ENCODE data around the gene LZTS3.
"Not testable (repeated sequence)": the region's sequence is repeated elsewhere in the genome, so short reads cannot be mapped to it uniquely, and the experiment has no call there.

The LZTS3 gene

GRCh38 chr20:3134151-3134550 is 39.2 kb downstream of the LZTS3 start:
- no peak for DNase-seq

GRCh38 chr20:3133155-3133554 is 40.2 kb downstream of the LZTS3 start:
- DNase-seq: no peak

GRCh38 chr20:3130051-3130600 is 43.2 kb downstream of the LZTS3 start:
- no peak for DNase-seq

DNA sequence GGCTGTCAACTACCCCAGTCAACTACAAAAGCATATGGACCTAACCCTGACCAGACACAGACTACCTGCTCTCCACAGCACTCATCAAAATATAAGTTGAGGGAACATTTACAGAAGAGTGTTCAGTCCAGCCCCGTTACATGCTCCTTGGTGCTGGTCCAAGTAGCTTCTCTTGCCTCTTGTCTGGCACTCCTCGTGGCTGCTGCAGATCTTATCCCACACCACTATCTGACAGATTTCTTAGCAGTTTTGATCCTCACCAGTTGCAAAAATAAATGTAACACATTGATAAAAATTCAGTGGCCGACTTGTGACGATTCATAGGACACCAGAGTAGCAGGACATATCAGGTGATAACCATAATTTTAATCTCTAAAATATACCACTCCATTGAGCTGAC is 44.3 kb downstream of the LZTS3 start:
- no peak for DNase-seq

- DNase-seq: no peak
Observed at GRCh38 chr20:3128275-3128984, 44.9 kb downstream of the LZTS3 start.

GRCh38 chr20:3126527-3126859 is 46.9 kb downstream of the LZTS3 start:
- DNase-seq: no peak

GRCh38 chr20:3125776-3126526 is 47.4 kb downstream of the LZTS3 start:
- DNase-seq: not testable (repeated sequence)

GRCh38 chr20:3124773-3125560 is 48.4 kb downstream of the LZTS3 start:
- not testable (repeated sequence) for DNase-seq

- not testable (repeated sequence) for DNase-seq
Observed at GRCh38 chr20:3124163-3124562, 49.2 kb downstream of the LZTS3 start.

DNA sequence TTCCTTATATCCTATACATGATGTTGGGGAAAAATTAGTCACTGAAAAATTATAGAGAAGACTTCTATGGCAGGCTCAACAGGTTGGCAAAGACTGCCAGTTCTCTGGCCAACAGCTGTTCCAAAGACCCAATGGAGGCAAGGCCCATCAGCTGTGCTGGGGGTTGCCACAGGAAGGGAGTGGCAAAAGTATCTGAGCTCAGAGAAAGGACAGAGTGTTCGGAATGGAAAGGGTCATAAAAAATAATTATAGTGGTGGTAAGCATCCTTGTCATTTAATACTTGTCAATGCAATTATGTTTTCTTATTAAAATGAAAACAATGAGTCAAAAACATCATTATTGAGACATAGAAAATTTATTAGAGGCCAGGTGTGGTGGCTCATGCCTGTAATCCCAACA is 49.8 kb downstream of the LZTS3 start:
- DNase-seq: no peak

GRCh38 chr20:3121955-3122610 is 51.3 kb downstream of the LZTS3 start:
- no peak for DNase-seq

DNA sequence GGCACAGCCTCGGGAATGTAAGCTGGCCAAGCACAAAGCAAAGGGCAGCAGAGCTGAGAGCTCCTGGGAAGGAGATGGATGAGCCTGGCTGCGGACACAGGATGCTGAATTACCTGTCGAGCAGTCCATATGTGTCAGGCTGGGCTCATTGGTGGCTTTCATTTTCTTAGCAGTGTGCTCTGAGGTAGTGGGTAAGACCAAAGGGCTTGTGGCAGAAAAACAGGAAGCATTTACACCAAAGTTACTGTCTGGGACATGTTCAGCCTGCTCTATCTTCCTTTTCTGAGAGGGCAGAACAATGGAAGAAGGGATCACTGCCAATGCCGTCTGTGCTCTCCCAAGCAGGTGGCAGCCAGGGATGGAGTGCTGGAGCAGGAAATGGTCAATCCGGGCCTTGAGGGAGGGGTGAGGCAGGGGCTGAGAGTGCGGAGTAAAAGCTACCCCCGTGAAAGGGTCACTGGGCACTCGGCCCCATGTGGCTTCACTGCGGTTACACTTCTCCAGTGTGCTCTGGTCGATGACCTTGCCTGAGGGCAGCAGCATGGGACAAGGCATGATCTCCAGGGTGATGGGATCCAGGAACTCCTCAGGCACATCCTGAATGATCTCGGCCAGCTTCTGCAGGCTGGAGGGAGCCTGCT is 52.0 kb downstream of the LZTS3 start:
- peak in 1 of 14 donors; percentile 25 for DNase-seq

DNA sequence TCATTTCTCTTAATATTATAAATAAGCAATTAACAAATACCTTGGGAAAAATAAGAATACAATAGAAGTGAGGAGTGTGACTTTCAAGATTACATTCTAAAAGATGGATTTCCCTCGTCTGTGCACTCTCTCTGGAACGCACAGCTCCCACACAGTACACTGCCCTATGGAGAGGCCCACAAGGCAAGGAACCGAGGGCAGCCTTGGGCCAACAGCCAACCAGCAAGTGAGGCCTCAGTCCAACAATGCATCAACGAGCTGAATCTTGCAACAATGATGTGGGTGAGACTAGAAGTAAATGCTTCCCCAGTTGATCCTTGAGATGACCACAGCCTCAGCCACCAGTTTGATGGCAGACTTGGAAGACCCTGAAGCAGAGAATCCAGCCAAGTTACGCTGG is 54.3 kb downstream of the LZTS3 start:
- DNase-seq: no peak

- DNase-seq: peak in 10 of 14 donors; percentile 2 to 64 (median 14)
Observed at GRCh38 chr20:3117839-3118379, 55.4 kb downstream of the LZTS3 start.

- DNase-seq: no peak
Observed at GRCh38 chr20:3116341-3116740, 57.0 kb downstream of the LZTS3 start.

DNA sequence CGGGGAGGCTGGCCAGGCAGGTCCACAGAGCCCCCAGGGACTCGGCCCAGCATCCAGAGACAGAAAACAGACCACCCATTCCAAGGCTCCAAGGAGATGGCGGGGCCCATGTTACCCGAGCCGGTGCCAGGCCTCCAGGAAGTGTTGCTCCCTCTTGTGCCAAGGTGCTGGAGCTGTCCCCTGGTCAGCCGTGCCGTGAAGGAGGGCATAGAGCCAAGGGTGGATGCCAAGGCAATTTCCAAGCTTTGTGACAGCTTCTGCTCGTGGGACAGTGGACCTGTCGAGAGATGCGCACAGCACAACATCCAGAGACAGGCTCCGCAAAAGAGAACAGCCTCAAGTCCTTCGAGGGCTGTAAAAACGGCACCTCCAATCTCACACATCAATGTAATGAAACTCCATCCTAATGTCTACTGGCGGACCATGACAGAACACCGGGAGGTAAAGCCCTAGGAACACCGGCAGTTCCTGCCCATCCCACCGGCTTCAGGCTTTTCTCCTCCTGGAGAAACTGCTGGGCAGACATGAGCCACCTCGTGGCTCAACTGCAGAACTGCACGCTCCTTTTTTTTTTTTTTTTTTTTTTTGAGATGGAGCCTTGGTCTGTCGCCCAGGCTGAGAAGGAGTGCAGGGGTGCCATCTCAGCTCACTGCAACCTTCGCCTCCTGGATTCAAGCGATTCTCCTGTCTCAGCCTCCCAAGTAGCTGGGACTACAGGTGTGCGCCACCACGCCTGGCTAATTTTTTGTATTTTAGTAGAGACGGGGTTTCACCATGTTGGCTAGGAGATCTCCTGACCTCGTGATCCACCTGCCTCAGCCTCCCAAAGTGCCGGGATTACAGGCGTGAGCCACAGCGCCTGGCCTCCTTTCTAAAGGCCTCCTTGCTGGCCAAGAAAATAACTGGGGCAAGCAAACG is 57.9 kb downstream of the LZTS3 start:
- peak in 8 of 14 donors; percentile 7 to 78 (median 20) for DNase-seq

All from C1 segment of cervical spinal cord (tissue), 14 donors.